Liver (tissue), 9 donors: Measurements from ENCODE around the gene AAK1. TPM values are rescaled to one million over a fixed set of nuclear protein-coding genes. Genes with fewer than 3 reads are reported as not detected.
"Not testable (repeated sequence)": the region's sequence is repeated elsewhere in the genome, so short reads cannot be mapped to it uniquely, and the experiment has no call there.

ENCODE experiments used
- DNase-seq: peaks from one replicate; pipeline ENCODE4 v3.0.0-alpha.2; 2017; ENCODE audit warnings: low spot score
- H3K27ac ChIP-seq, 2 donors: one replicate each; pipeline ENCODE4 v1.7.0; 2013; ENCODE audit warnings: inconsistent platforms in 2 of 2, low read length in 2 of 2, control low read depth in 1 of 2, low read depth in 1 of 2, mild to moderate bottlenecking in 1 of 2
- H3K27me3 ChIP-seq, 4 donors: one replicate each; pipeline versions ENCODE4 v1.6.1 to v1.7.0; 2013; ENCODE audit warnings: low read length in 3 of 4, inconsistent platforms in 1 of 4, mild to moderate bottlenecking in 1 of 4, moderate library complexity in 1 of 4; ENCODE audit not compliant: control insufficient read depth in 4 of 4, insufficient read depth in 4 of 4
- H3K36me3 ChIP-seq, 4 donors: one replicate each; pipeline versions ENCODE4 v1.6.1 to v1.7.0; 2013; ENCODE audit warnings: low read length in 3 of 4, mild to moderate bottlenecking in 3 of 4, low read depth in 1 of 4, moderate library complexity in 1 of 4; ENCODE audit not compliant: control insufficient read depth in 4 of 4, insufficient read depth in 3 of 4
- H3K4me1 ChIP-seq, 4 donors: one replicate each; pipeline versions ENCODE4 v1.6.1 to v1.7.0; 2013; ENCODE audit warnings: low read length in 3 of 4, mild to moderate bottlenecking in 3 of 4, moderate library complexity in 1 of 4; ENCODE audit not compliant: control insufficient read depth in 4 of 4, insufficient read depth in 4 of 4
- H3K4me3 ChIP-seq, 3 donors: one replicate each; pipeline versions ENCODE4 v1.6.1 to v1.7.0; 2013; ENCODE audit warnings: low read length in 3 of 3, control low read depth in 1 of 3, low read depth in 1 of 3, mild to moderate bottlenecking in 1 of 3
- H3K9ac ChIP-seq, 2 donors: one replicate each; pipeline ENCODE4 v1.7.0; 2013; ENCODE audit warnings: low read length in 2 of 2, mild to moderate bottlenecking in 2 of 2, moderate library complexity in 2 of 2, control low read depth in 1 of 2, low read depth in 1 of 2
- H3K9me3 ChIP-seq, 4 donors: one replicate each; pipeline versions ENCODE4 v1.6.1 to v1.7.0; 2013; ENCODE audit warnings: low read length in 3 of 4; ENCODE audit not compliant: control insufficient read depth in 4 of 4
- ATF3 ChIP-seq: IDR thresholded peaks from 2 replicates; pipeline ENCODE4 v1.6.1; 2016; ENCODE audit warnings: antibody characterized with exemption
- CTCF ChIP-seq: fragments of 150-350 bp; IDR thresholded peaks from 2 replicates; pipeline ENCODE4 v1.5.1; 2017; ENCODE audit warnings: improper control_type of control experiment, low read depth, low read length; ENCODE audit not compliant: missing input control
- EGR1 ChIP-seq, 2 donors: IDR thresholded peaks; 2 replicates each; pipeline ENCODE4 v1.6.1; 2016 to 2018; ENCODE audit warnings: antibody characterized with exemption in 2 of 2, low read depth in 2 of 2
- FOXA1 ChIP-seq: IDR thresholded peaks from 2 replicates; pipeline ENCODE4 v1.6.1; 2016; ENCODE audit warnings: antibody characterized with exemption
- FOXA2 ChIP-seq: IDR thresholded peaks from 2 replicates; pipeline ENCODE4 v1.6.1; 2016; ENCODE audit warnings: antibody characterized with exemption
- HNF4A ChIP-seq, 2 donors: conservative IDR thresholded peaks; 2 replicates each; pipeline ENCODE4 v1.6.1; 2016; ENCODE audit warnings: antibody characterized with exemption in 2 of 2, mild to moderate bottlenecking in 2 of 2
- HNF4G ChIP-seq: IDR thresholded peaks from 2 replicates; pipeline ENCODE4 v1.6.1; 2016; ENCODE audit warnings: antibody characterized with exemption
- MAX ChIP-seq: IDR thresholded peaks from 2 replicates; pipeline ENCODE4 v1.6.1; 2016; ENCODE audit warnings: antibody characterized with exemption
- NR2F2 ChIP-seq: IDR thresholded peaks from 2 replicates; pipeline ENCODE4 v1.6.1; 2016; ENCODE audit warnings: antibody characterized with exemption
- RXRA ChIP-seq, 2 donors: IDR thresholded peaks; 2 replicates each; pipeline ENCODE4 v1.6.1; 2017 to 2018; ENCODE audit warnings: antibody characterized with exemption in 2 of 2, mild to moderate bottlenecking in 1 of 2
- SP1 ChIP-seq: IDR thresholded peaks from 2 replicates; pipeline ENCODE4 v1.6.1; 2018; ENCODE audit warnings: antibody characterized with exemption, mild to moderate bottlenecking
- TAF1 ChIP-seq: conservative IDR thresholded peaks from 2 replicates; pipeline ENCODE4 v1.6.1; 2016; ENCODE audit warnings: antibody characterized with exemption, mild to moderate bottlenecking
- YY1 ChIP-seq: IDR thresholded peaks from 2 replicates; pipeline ENCODE4 v1.6.1; 2016; ENCODE audit warnings: antibody characterized with exemption, mild to moderate bottlenecking
- ZBTB33 ChIP-seq: IDR thresholded peaks from 2 replicates; pipeline ENCODE4 v1.6.1; 2016; ENCODE audit warnings: antibody characterized with exemption
- WGBS: extraction: QIAGEN DNeasy Blood & Tissue Kit; methylation state at CpG from one replicate; pipeline ENCODE4 v1.1.7; 2013; 5-methylcytosine and 5-hydroxymethylcytosine counted together
- polyA plus RNA-seq, 2 donors: library from polyadenylated mRNA; stranded (reverse) in 1 of 2; unstranded in 1 of 2; fragments of 200-250 nt in 1 of 2; fragments of >200 nt in 1 of 2; fragmentation: Nextera tagmentation in 1 of 2; extraction: Ambion mirVana in 1 of 2; gene quantifications; one replicate each; pipeline versions ENCODE4 v1.2.1 to v1.2.3, GENCODE V29; 2013 to 2015
- total RNA-seq, 2 donors: library from RNA; depleted of rRNA; stranded (reverse); fragments of >200 nt; gene quantifications; one replicate each; pipeline ENCODE4 v1.2.3, GENCODE V29; 2014
- TF ChIP-seq, protein P1 (sequence below): IDR thresholded peaks from 2 replicates; pipeline ENCODE4 v1.6.1; 2016; ENCODE audit warnings: antibody characterized with exemption, mild to moderate bottlenecking
- donor health status: healthy.
- donor health status: healthy.
- donor health status: healthy.
- donor health status: healthy.
- donor health status: healthy.

The AAK1 gene
- total and polyA plus RNA-seq, 4 donors, result 3.9 to 14.3 (median 11.3) TPM

DNA sequence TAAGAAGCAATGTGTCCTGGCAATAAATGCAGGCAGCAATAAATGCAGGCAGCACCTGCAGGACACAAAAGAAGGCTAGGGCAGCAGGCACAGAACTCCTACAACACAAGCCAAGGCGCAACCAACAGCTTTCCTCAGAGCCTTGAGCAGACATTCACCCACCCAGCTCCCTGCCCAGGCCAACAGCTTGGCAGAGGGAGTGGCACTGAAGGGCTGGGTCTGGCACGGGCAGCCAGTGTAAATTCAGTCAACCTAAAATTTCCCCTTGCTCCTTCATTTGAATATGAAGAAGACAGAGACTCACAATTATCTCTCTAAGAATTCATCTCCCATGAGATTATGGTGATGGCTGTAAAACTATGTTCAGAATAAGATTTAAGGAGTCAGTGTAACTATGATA, 35.4 kb downstream of the AAK1 start (continued):
- TF ChIP-seq, protein P1, sequence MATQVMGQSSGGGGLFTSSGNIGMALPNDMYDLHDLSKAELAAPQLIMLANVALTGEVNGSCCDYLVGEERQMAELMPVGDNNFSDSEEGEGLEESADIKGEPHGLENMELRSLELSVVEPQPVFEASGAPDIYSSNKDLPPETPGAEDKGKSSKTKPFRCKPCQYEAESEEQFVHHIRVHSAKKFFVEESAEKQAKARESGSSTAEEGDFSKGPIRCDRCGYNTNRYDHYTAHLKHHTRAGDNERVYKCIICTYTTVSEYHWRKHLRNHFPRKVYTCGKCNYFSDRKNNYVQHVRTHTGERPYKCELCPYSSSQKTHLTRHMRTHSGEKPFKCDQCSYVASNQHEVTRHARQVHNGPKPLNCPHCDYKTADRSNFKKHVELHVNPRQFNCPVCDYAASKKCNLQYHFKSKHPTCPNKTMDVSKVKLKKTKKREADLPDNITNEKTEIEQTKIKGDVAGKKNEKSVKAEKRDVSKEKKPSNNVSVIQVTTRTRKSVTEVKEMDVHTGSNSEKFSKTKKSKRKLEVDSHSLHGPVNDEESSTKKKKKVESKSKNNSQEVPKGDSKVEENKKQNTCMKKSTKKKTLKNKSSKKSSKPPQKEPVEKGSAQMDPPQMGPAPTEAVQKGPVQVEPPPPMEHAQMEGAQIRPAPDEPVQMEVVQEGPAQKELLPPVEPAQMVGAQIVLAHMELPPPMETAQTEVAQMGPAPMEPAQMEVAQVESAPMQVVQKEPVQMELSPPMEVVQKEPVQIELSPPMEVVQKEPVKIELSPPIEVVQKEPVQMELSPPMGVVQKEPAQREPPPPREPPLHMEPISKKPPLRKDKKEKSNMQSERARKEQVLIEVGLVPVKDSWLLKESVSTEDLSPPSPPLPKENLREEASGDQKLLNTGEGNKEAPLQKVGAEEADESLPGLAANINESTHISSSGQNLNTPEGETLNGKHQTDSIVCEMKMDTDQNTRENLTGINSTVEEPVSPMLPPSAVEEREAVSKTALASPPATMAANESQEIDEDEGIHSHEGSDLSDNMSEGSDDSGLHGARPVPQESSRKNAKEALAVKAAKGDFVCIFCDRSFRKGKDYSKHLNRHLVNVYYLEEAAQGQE, result no peak
- no peak for TF ChIP-seq EGR1 (IDR thresholded peaks at IDR 0.05; ENCODE audit: low read depth in 2 of 2)
- no peak for TF ChIP-seq HNF4A (conservative IDR thresholded peaks at IDR 0.05)
- no peak for TF ChIP-seq NR2F2

GRCh38 chr2:69606771-69607170, 36.8 kb downstream of the AAK1 start:
- not testable (repeated sequence) for DNase-seq, H3K27me3 ChIP-seq, H3K4me1 ChIP-seq, H3K4me3 ChIP-seq, H3K9ac ChIP-seq, H3K27ac ChIP-seq, H3K9me3 ChIP-seq, H3K36me3 ChIP-seq
- WGBS, result 94% methylated on average over 7 of the region's 7 CpGs

DNA sequence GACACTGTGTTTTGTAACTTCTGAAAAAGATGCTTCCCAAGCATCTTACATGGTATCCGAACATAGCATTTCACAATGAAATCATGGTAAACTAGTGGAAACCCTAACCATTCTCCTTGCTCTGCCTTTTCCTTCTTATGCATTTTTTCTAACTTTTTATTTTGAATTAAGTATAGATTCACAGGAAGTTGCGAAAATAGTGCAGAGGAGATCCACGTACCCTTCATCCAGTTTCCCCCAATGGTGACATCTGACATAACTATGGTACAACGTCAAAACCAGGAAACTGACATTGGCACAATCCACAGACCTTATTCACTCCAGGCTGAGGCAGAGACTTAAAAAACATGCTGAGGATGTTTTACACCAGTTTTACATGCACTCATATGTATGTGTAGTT, 38.3 kb downstream of the AAK1 start:
- Histone ChIP-seq H3K4me3 (no peak overlapping the region), H3K9me3 (no peaks in the 10 kb centered on the region), H3K4me1 (peaks cover 0 to 4% (median 0%) of the 10 kb centered on the region in 4 donors), H3K27ac (no peak overlapping the region), H3K27me3 (no peaks in the 10 kb centered on the region), H3K36me3 (no peaks in the 10 kb centered on the region), H3K9ac (no peak overlapping the region)
- TF ChIP-seq MAX (no peak), HNF4G (no peak), HNF4A (conservative IDR thresholded peaks at IDR 0.05) (no peak), FOXA2 (no peak), ZBTB33 (no peak), TAF1 (no peak), FOXA1 (no peak), RXRA (IDR thresholded peaks at IDR 0.05) (no peak), ATF3 (no peak), CTCF (no peak), NR2F2 (no peak), SP1 (no peak), YY1 (no peak)
- 90% methylated on average over 4 of the region's 4 CpGs for whole genome bisulfite sequencing
- no peak for DNase-seq
